ENCODE data around the gene RMI1.

The RMI1 gene

GRCh38 chr9:84000186-84000585 is 19.6 kb downstream of the RMI1 start:
- peaks cover 36% of the 10 kb centered on the region for H3K36me3 ChIP-seq (ENCODE audit: low read depth)
- ATAC-seq (ENCODE audit: low read depth), result no peak
- no peak for TF ChIP-seq CTCF (IDR thresholded peaks at IDR 0.05; ENCODE audit: poor library complexity, severe bottlenecking)

GRCh38 chr9:84001621-84002020 is 21.0 kb downstream of the RMI1 start:
- no peak for ATAC-seq (ENCODE audit: low read depth)
- DNase-seq (ENCODE audit: low spot score), result no peak
- Histone ChIP-seq H3K4me1 (ENCODE audit: insufficient read depth, poor library complexity, severe bottlenecking) (peaks cover 6% of the 10 kb centered on the region), H3K27ac (ENCODE audit: poor library complexity, severe bottlenecking) (no peak overlapping the region), H3K9me3 (ENCODE audit: severe bottlenecking) (no peaks in the 10 kb centered on the region), H3K27me3 (ENCODE audit: insufficient read depth, poor library complexity, severe bottlenecking) (no peaks in the 10 kb centered on the region), H3K4me3 (ENCODE audit: severe bottlenecking) (no peak overlapping the region), H3K36me3 (ENCODE audit: low read depth) (peaks cover 36% of the 10 kb centered on the region)
- no peak for TF ChIP-seq CTCF (IDR thresholded peaks at IDR 0.05; ENCODE audit: poor library complexity, severe bottlenecking)

More at GRCh38 chr9:84000186-84000585, 19.6 kb downstream of the RMI1 start:
- Histone ChIP-seq H3K4me3 (ENCODE audit: severe bottlenecking) (no peak overlapping the region), H3K9me3 (ENCODE audit: severe bottlenecking) (no peaks in the 10 kb centered on the region), H3K4me1 (ENCODE audit: insufficient read depth, poor library complexity, severe bottlenecking) (peaks cover 6% of the 10 kb centered on the region), H3K27me3 (ENCODE audit: insufficient read depth, poor library complexity, severe bottlenecking) (no peaks in the 10 kb centered on the region), H3K27ac (ENCODE audit: poor library complexity, severe bottlenecking) (no peak overlapping the region)
- no peak for DNase-seq (ENCODE audit: low spot score)

GRCh38 chr9:84002344-84002743 is 21.7 kb downstream of the RMI1 start:
- Histone ChIP-seq H3K4me3 (ENCODE audit: severe bottlenecking) (no peak overlapping the region), H3K36me3 (ENCODE audit: low read depth) (peaks cover 36% of the 10 kb centered on the region), H3K27ac (ENCODE audit: poor library complexity, severe bottlenecking) (no peak overlapping the region), H3K27me3 (ENCODE audit: insufficient read depth, poor library complexity, severe bottlenecking) (no peaks in the 10 kb centered on the region), H3K4me1 (ENCODE audit: insufficient read depth, poor library complexity, severe bottlenecking) (peaks cover 6% of the 10 kb centered on the region), H3K9me3 (ENCODE audit: severe bottlenecking) (no peaks in the 10 kb centered on the region)
- DNase-seq (ENCODE audit: low spot score), result no peak
- TF ChIP-seq CTCF (IDR thresholded peaks at IDR 0.05; ENCODE audit: poor library complexity, severe bottlenecking), result no peak
- ATAC-seq (ENCODE audit: low read depth), result no peak

- no peak overlapping the region for H3K27ac ChIP-seq (ENCODE audit: poor library complexity, severe bottlenecking)
Measured at GRCh38 chr9:84003246-84003645, 22.6 kb downstream of the RMI1 start.

More at GRCh38 chr9:84003246-84003645, 22.6 kb downstream of the RMI1 start:
- DNase-seq (ENCODE audit: low spot score) (no peak), ATAC-seq (ENCODE audit: low read depth) (no peak)
- no peaks in the 10 kb centered on the region for H3K9me3 ChIP-seq (ENCODE audit: severe bottlenecking)
- H3K4me3 ChIP-seq (ENCODE audit: severe bottlenecking), result no peak overlapping the region
- H3K36me3 ChIP-seq (ENCODE audit: low read depth), result peaks cover 36% of the 10 kb centered on the region
- peaks cover 6% of the 10 kb centered on the region for H3K4me1 ChIP-seq (ENCODE audit: insufficient read depth, poor library complexity, severe bottlenecking)
- H3K27me3 ChIP-seq (ENCODE audit: insufficient read depth, poor library complexity, severe bottlenecking), result no peaks in the 10 kb centered on the region
- TF ChIP-seq CTCF (IDR thresholded peaks at IDR 0.05; ENCODE audit: poor library complexity, severe bottlenecking), result no peak

Measured in RWPE2 (cell line).